DOHH2 (cell line): Measurements from ENCODE around the gene ASIC1.

Source experiments
- H3F3A ChIP-seq: fragments of 200-600 bp; sonication (generic), shearing (Covaris generic); 2 replicates; pipeline ENCODE4 v1.6.0; 2016; ENCODE audit warnings: antibody characterized with exemption, mild to moderate bottlenecking; ENCODE audit not compliant: control insufficient read depth, insufficient read depth
- H3K27ac ChIP-seq: fragments of 200-600 bp; sonication (generic); 2 replicates; pipeline ENCODE4 v1.5.1; 2014; ENCODE audit warnings: low read depth, mild to moderate bottlenecking, low read length, moderate library complexity
- H3K27me3 ChIP-seq: fragments of 200-600 bp; sonication (generic); 2 replicates; pipeline ENCODE4 v1.6.1; 2014; ENCODE audit warnings: mild to moderate bottlenecking, low read length, mixed read lengths; ENCODE audit not compliant: control insufficient read depth
- H3K36me3 ChIP-seq: fragments of 200-600 bp; sonication (generic); 2 replicates; pipeline ENCODE4 v1.6.1; 2014; ENCODE audit warnings: mild to moderate bottlenecking, low read length, moderate library complexity, mixed read lengths; ENCODE audit not compliant: control insufficient read depth
- H3K4me1 ChIP-seq: fragments of 200-600 bp; sonication (generic); 2 replicates; pipeline ENCODE4 v1.6.1; 2014; ENCODE audit warnings: mild to moderate bottlenecking, low read length, mixed read lengths; ENCODE audit not compliant: control insufficient read depth
- H3K4me2 ChIP-seq: fragments of 200-600 bp; sonication (generic); 2 replicates; pipeline ENCODE4 v1.6.0; 2014; ENCODE audit warnings: mild to moderate bottlenecking, low read length, moderate library complexity
- H3K4me3 ChIP-seq: fragments of 200-600 bp; sonication (generic); 2 replicates; pipeline ENCODE4 v1.5.1; 2014; ENCODE audit warnings: mild to moderate bottlenecking, low read length, mixed read lengths
- H3K79me2 ChIP-seq: fragments of 200-600 bp; sonication (generic); 2 replicates; pipeline ENCODE4 v1.6.1; 2014; ENCODE audit warnings: mild to moderate bottlenecking, low read length, mixed read lengths; ENCODE audit not compliant: control insufficient read depth
- H3K9me2 ChIP-seq: fragments of 200-600 bp; sonication (generic); replicated peaks from 2 replicates; pipeline ENCODE4 v1.6.1; 2014; ENCODE audit warnings: mild to moderate bottlenecking, low read length, mixed read lengths; ENCODE audit not compliant: control insufficient read depth
- H3K9me3 ChIP-seq: fragments of 200-600 bp; sonication (generic); 2 replicates; pipeline ENCODE4 v1.6.1; 2014; ENCODE audit warnings: antibody characterized with exemption, low read length, mixed read lengths; ENCODE audit not compliant: control insufficient read depth, insufficient read depth
- H4K20me1 ChIP-seq: fragments of 200-600 bp; sonication (generic); 2 replicates; pipeline ENCODE4 v1.6.0; 2014; ENCODE audit warnings: low read depth, mild to moderate bottlenecking, antibody characterized with exemption, low read length, moderate library complexity; ENCODE audit not compliant: control insufficient read depth, insufficient read depth
- CTCF ChIP-seq: fragments of 200-600 bp; sonication (generic); IDR thresholded peaks from one replicate; pipeline ENCODE4 v1.5.1; 2014; ENCODE audit warnings: antibody characterized with exemption, mild to moderate bottlenecking, low read depth, low read length; ENCODE audit not compliant: poor library complexity, severe bottlenecking
- EZH2phosphoT487 ChIP-seq: fragments of 200-600 bp; sonication (generic); IDR thresholded peaks from 2 replicates; pipeline ENCODE4 v1.6.1; 2017; ENCODE audit warnings: borderline replicate concordance, mild to moderate bottlenecking, antibody characterized with exemption, low read length, moderate library complexity, mixed read lengths

Gene ASIC1

GRCh38 chr12:50111693-50112455 is 54.5 kb downstream of the ASIC1 start, which contains the start of gene COX14:
COX14 (plus strand) TSS chr12:50112236; CDS start chr12:50120044, 7,808 bp downstream.
- H3K4me3 ChIP-seq, result peak within 1 kb of the TSS; percentile 92

DNA sequence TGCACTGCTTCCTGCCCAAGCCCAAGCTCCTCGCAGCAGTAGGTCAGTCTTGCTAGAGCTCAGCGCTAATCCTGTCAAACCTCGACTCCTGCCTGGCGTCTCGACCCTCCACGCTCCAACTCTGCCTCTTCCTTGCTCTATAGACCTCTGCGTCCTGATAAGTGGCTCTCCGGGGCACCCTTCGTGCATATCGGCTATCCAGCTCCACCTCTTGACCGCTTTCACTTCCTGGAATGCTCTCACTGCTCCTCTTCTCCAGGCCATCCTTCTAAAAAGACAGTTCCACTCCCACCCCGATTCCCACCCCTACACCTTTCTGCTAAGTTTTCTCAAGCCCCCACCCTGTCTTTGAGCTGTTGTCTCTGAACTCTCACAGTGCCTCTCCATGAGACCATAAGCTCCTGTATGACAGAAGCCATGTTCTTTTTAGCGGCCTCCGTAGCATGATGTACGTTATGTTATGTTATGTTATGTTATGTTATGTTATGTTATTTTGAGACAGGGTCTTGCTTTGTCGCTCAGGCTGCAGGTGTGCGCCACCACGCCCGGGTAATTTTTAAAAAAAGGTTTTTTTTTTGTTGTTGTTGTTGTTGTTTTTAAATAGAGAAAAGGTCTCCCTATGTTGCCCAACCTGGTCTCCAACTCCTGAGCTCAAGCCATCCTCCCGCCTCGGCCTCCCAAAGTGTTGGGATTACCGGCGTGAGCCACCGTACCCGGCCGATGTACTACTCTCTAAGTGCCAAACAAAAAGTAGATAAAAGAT is 55.2 kb downstream of the ASIC1 start:
- H3K9me3 ChIP-seq, result no peaks in the 10 kb centered on the region
- no peaks in the 10 kb centered on the region for H4K20me1 ChIP-seq
- H3K79me2 ChIP-seq, result peaks cover 54% of the 10 kb centered on the region

More at GRCh38 chr12:50111693-50112455, 54.5 kb downstream of the ASIC1 start, which contains the start of gene COX14:
- H3K36me3 ChIP-seq, result peaks cover 14% of the 10 kb centered on the region
- H3K27ac ChIP-seq, result peak within 1 kb of the TSS; percentile 72
- peak within 1 kb of the TSS; percentile 97 for H3K4me2 ChIP-seq
- H3F3A ChIP-seq, result peaks cover 6% of the 10 kb centered on the region; the same call in 1 of the 2 replicates
- H4K20me1 ChIP-seq, result no peaks in the 10 kb centered on the region
- no peak for TF ChIP-seq EZH2phosphoT487
- TF ChIP-seq CTCF, result no peak
- H3K27me3 ChIP-seq, result no peaks in the 10 kb centered on the region
- H3K9me2 ChIP-seq, result no peaks in the 10 kb centered on the region
- H3K4me1 ChIP-seq, result peaks cover 31% of the 10 kb centered on the region
- peaks cover 47% of the 10 kb centered on the region for H3K79me2 ChIP-seq
- H3K9me3 ChIP-seq, result no peaks in the 10 kb centered on the region

GRCh38 chr12:50117057-50117622 is 59.7 kb downstream of the ASIC1 start:
- no peaks in the 10 kb centered on the region for H4K20me1 ChIP-seq

More for the DNA sequence above, 55.2 kb downstream of the ASIC1 start:
- Histone ChIP-seq H3K27ac (peak overlapping the region; percentile 72), H3K9me2 (no peaks in the 10 kb centered on the region), H3F3A (peaks cover 6% of the 10 kb centered on the region; the same call in 1 of the 2 replicates), H3K36me3 (peaks cover 17% of the 10 kb centered on the region), H3K4me3 (peak overlapping the region; percentile 92), H3K4me2 (peak overlapping the region; percentile 76), H3K4me1 (peaks cover 31% of the 10 kb centered on the region), H3K27me3 (no peaks in the 10 kb centered on the region)
- TF ChIP-seq EZH2phosphoT487 (no peak), CTCF (no peak)

More at GRCh38 chr12:50117057-50117622, 59.7 kb downstream of the ASIC1 start:
- Histone ChIP-seq H3K9me2 (no peaks in the 10 kb centered on the region), H3K27ac (no peak overlapping the region), H3K79me2 (peaks cover 70% of the 10 kb centered on the region), H3K4me3 (no peak overlapping the region), H3F3A (no peaks in the 10 kb centered on the region), H3K9me3 (no peaks in the 10 kb centered on the region), H3K36me3 (peaks cover 40% of the 10 kb centered on the region), H3K27me3 (no peaks in the 10 kb centered on the region), H3K4me2 (no peak overlapping the region), H3K4me1 (peaks cover 10% of the 10 kb centered on the region; the same call in 1 of the 2 replicates)
- TF ChIP-seq EZH2phosphoT487 (no peak), CTCF (no peak)
